Breast epithelium (tissue), 4 donors: ENCODE measurements around the gene CDC25A. TPM values are rescaled to one million over a fixed set of nuclear protein-coding genes. Genes with fewer than 3 reads are reported as not detected.
"Not testable (repeated sequence)": the region's sequence is repeated elsewhere in the genome, so short reads cannot be mapped to it uniquely, and the experiment has no call there.

ENCODE experiments used
- DNase-seq, 2 donors: peaks; one replicate each; pipeline ENCODE4 v3.0.0-alpha.2; 2019; ENCODE audit warnings: low spot score in 2 of 2
- H3K27ac ChIP-seq, 2 donors: fragments of 200-600 bp; sonication (generic) in 1 of 2; one replicate each; pipeline ENCODE4 v1.5.1; 2016 to 2019; ENCODE audit warnings: mild to moderate bottlenecking in 1 of 2
- H3K27me3 ChIP-seq, 2 donors: fragments of 200-600 bp; sonication (generic) in 1 of 2; one replicate each; pipeline versions ENCODE4 v1.5.1 to v1.6.0; 2017 to 2019; ENCODE audit warnings: control low read depth in 1 of 2, mild to moderate bottlenecking in 1 of 2
- H3K36me3 ChIP-seq: fragments of 200-600 bp; one replicate; pipeline ENCODE4 v1.5.1; 2019
- H3K4me1 ChIP-seq, 2 donors: fragments of 200-600 bp; sonication (generic); one replicate each; pipeline ENCODE4 v1.5.1; 2016 to 2019; ENCODE audit warnings: control low read depth in 1 of 2
- H3K4me3 ChIP-seq, 3 donors: fragments of 200-600 bp; sonication (generic); 1 replicate in 2 of 3; 2 replicates in 1 of 3; pipeline ENCODE4 v1.5.1; 2016 to 2019; ENCODE audit warnings: mild to moderate bottlenecking in 3 of 3, moderate library complexity in 2 of 3
- H3K9me3 ChIP-seq, 2 donors: fragments of 200-600 bp; sonication (generic) in 1 of 2; one replicate each; pipeline ENCODE4 v1.5.1; 2016 to 2019; ENCODE audit warnings: control low read depth in 1 of 2
- CTCF ChIP-seq, 3 donors: fragments of 450-650 bp; IDR thresholded peaks; one replicate each; pipeline ENCODE4 v1.5.1; 2016 to 2017; ENCODE audit warnings: antibody characterized with exemption in 3 of 3, mild to moderate bottlenecking in 3 of 3, moderate library complexity in 3 of 3
- POLR2A ChIP-seq: fragments of 450-650 bp; IDR thresholded peaks from one replicate; pipeline ENCODE4 v1.6.1; 2016; ENCODE audit warnings: antibody characterized with exemption, mild to moderate bottlenecking, moderate library complexity
- POLR2AphosphoS5 ChIP-seq, 3 donors: sonication (generic); formaldehyde crosslinking; IDR thresholded peaks; one replicate each; pipeline ENCODE4 v1.6.1; 2017; ENCODE audit warnings: antibody characterized with exemption in 3 of 3
- intact Hi-C: fragments of 100-400 bp; cut with DNase I; formaldehyde crosslinking; loops from one replicate; pipeline ENCODE4 v1.15.1; 2023; ENCODE audit warnings: low total_unique reads
- total RNA-seq, 3 donors: library from RNA; depleted of rRNA; stranded (reverse); fragments of >200 nt; gene quantifications; one replicate each; pipeline ENCODE4 v1.1.0, GENCODE V29; 2016

The CDC25A gene
- total RNA-seq, 3 donors from 2014 or later: 0.80 to 2.6 (median 1.3) TPM

- intact Hi-C loops: no loop called here
- DNase-seq: no peak
- no peaks in the 10 kb centered on the region for H3K27me3 ChIP-seq
- no peak for TF ChIP-seq CTCF (IDR thresholded peaks at IDR 0.05)
- no peak for TF ChIP-seq POLR2AphosphoS5 (IDR thresholded peaks at IDR 0.05)
- no peak for TF ChIP-seq POLR2A
- no peaks in the 10 kb centered on the region for H3K9me3 ChIP-seq
- peaks cover 0 to 5% of the 10 kb centered on the region in 2 donors for H3K4me1 ChIP-seq
- H3K36me3 ChIP-seq: no peaks in the 10 kb centered on the region
- H3K27ac ChIP-seq: no peak overlapping the region
- no peak overlapping the region for H3K4me3 ChIP-seq
These were observed 30.3 kb upstream of the CDC25A start for GRCh38 chr3:48218537-48218936.

DNA sequence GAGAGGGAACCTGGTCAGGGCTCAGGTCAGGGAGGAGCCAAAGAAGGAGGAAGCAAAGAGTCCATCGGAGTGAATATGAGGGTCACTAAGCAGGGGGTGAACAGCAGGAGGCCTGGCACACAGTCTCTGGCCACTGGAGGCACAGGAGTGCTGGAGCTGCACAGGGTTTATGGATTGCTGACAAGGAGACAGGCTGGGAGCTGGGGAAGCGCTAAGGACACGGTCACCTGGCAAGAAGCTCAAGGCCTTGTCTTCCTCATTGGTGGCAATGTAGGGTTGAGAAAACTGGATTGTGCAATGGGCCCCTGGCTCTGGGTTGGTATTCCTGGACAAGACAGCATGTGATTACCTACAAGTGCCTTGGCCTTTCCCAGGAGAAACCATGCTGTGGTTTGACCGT, 29.2 kb upstream of the CDC25A start:
- intact Hi-C loops: no loop called here
- TF ChIP-seq POLR2A: no peak
- no peaks in the 10 kb centered on the region for H3K36me3 ChIP-seq
- no peak overlapping the region for H3K4me3 ChIP-seq
- no peak overlapping the region for H3K27ac ChIP-seq
- H3K27me3 ChIP-seq: no peaks in the 10 kb centered on the region
- H3K4me1 ChIP-seq: peaks cover 0 to 5% of the 10 kb centered on the region in 2 donors
- peak in 1 of 2 donors; percentile 46 for DNase-seq
- H3K9me3 ChIP-seq: no peaks in the 10 kb centered on the region

DNA sequence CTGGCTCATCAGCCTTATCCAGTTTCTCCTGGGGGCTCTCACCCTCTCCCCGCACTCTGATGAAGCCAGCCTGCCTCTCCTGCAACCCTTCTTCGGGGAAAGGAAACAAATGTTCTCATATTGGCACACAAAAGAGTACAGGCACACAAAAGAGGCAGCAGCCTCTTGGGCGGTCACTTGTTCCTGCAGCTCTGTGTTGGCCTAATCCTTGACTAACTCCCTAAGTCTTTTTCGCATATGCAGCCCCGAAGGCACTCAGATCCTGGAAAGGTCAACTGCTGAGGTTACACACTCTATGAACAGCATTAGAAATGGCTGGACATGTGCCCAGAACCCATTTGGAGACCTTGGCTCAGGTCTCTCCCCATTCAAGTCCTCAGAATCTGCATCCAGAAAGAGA, 27.7 kb upstream of the CDC25A start:
- no peak overlapping the region for H3K4me3 ChIP-seq
- H3K27ac ChIP-seq: peak overlapping the region in 1 of 2 donors; percentile 84
- intact Hi-C loops: no loop called here
- H3K4me1 ChIP-seq: peaks cover 0 to 5% of the 10 kb centered on the region in 2 donors
- no peaks in the 10 kb centered on the region for H3K27me3 ChIP-seq
- no peak for TF ChIP-seq CTCF (IDR thresholded peaks at IDR 0.05)
- TF ChIP-seq POLR2A: no peak
- TF ChIP-seq POLR2AphosphoS5 (IDR thresholded peaks at IDR 0.05): no peak
- DNase-seq: no peak
- no peaks in the 10 kb centered on the region for H3K9me3 ChIP-seq
- H3K36me3 ChIP-seq: no peaks in the 10 kb centered on the region

DNA sequence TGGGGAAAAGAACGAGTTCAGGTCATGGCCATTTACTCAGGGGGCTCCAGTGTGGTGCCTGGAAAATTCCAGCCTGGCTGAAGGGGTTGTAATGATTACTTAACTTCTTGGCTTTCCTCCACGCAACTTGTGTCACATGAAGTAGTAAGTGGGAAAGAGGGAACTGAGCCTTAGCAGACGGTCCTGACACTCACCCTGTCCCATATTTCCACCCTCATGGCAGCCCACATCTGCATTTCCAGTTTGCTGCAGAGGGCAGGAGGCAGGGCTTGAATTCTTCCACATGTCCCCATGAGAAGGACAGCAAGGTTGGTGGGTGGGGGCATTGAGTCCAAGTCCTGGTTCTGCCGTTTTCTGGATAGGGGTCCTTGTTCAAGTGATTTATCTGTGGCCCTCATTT, 27.2 kb upstream of the CDC25A start:
- no peak for DNase-seq
- intact Hi-C loops: no loop called here
- TF ChIP-seq POLR2AphosphoS5 (IDR thresholded peaks at IDR 0.05) (no peak), POLR2A (no peak), CTCF (IDR thresholded peaks at IDR 0.05) (no peak)
- Histone ChIP-seq H3K4me3 (peak overlapping the region in 1 of 3 donors; percentile 3), H3K36me3 (no peaks in the 10 kb centered on the region), H3K4me1 (peaks cover 0 to 5% of the 10 kb centered on the region in 2 donors), H3K9me3 (no peaks in the 10 kb centered on the region), H3K27me3 (no peaks in the 10 kb centered on the region), H3K27ac (peak overlapping the region in 1 of 2 donors; percentile 84)

- intact Hi-C loops: no loop called here
- H3K27me3 ChIP-seq: no peaks in the 10 kb centered on the region
- H3K4me1 ChIP-seq: peaks cover 0 to 5% of the 10 kb centered on the region in 2 donors
- peak overlapping the region in 1 of 3 donors; percentile 3 for H3K4me3 ChIP-seq
- no peak for DNase-seq
- TF ChIP-seq CTCF (IDR thresholded peaks at IDR 0.05) (no peak), POLR2A (no peak), POLR2AphosphoS5 (IDR thresholded peaks at IDR 0.05) (no peak)
- H3K9me3 ChIP-seq: no peaks in the 10 kb centered on the region
- peak overlapping the region in 1 of 2 donors; percentile 84 for H3K27ac ChIP-seq
- no peaks in the 10 kb centered on the region for H3K36me3 ChIP-seq
These were observed 26.8 kb upstream of the CDC25A start for GRCh38 chr3:48215019-48215418.

GRCh38 chr3:48214225-48214624, 26.0 kb upstream of the CDC25A start:
- no peak overlapping the region for H3K4me3 ChIP-seq
- no peaks in the 10 kb centered on the region for H3K9me3 ChIP-seq
- DNase-seq: no peak
- H3K27me3 ChIP-seq: no peaks in the 10 kb centered on the region
- H3K27ac ChIP-seq: no peak overlapping the region
- TF ChIP-seq CTCF (IDR thresholded peaks at IDR 0.05) (no peak), POLR2A (no peak), POLR2AphosphoS5 (IDR thresholded peaks at IDR 0.05) (no peak)
- peaks cover 0 to 5% of the 10 kb centered on the region in 2 donors for H3K4me1 ChIP-seq
- H3K36me3 ChIP-seq: no peaks in the 10 kb centered on the region
- intact Hi-C loops: no loop called here

GRCh38 chr3:48211776-48212175, 23.6 kb upstream of the CDC25A start:
- H3K27me3 ChIP-seq, intact Hi-C loops, H3K36me3 ChIP-seq, DNase-seq, H3K4me1 ChIP-seq, H3K4me3 ChIP-seq, H3K9me3 ChIP-seq: not testable (repeated sequence)
- H3K27ac ChIP-seq: peak overlapping the region in 1 of 2 donors; percentile 3

- H3K9me3 ChIP-seq, H3K27me3 ChIP-seq, intact Hi-C loops, H3K4me3 ChIP-seq, H3K27ac ChIP-seq, DNase-seq, H3K4me1 ChIP-seq, H3K36me3 ChIP-seq: not testable (repeated sequence)
These were observed 22.3 kb upstream of the CDC25A start for GRCh38 chr3:48210534-48210933.
